ENCODE results near the gene LEMD3. TPM values are rescaled to one million over a fixed set of nuclear protein-coding genes. Genes with fewer than 3 reads are reported as not detected.

Gene LEMD3
- polyA plus RNA-seq, 1 of the 3 experiments (the other 2 are of a cell fraction) = 4.4 TPM

DNA sequence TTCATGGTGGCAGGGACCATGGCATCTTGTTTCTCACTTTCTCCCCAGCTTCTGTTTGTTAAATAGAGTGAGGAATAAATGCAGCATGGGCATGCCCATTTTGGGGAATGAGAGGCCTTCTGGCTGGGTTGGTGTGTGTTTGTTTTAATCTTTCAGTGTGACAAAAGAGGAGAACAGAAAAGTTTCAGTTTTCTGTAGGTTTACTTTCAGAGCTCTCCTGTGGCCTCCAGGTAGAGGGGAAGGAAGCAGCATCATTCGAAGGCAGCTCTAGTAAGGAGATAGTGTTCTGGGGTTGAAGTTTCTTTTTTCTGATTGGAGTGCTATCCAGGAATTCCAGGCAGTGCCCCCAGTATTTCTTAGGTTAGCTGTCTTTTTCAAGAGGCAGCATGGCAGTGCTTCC lies 124.4 kb downstream of the LEMD3 start:
- Histone ChIP-seq H3K27me3 (ENCODE audit: insufficient read depth) (no peaks in the 10 kb centered on the region), H3K9ac (no peak overlapping the region), H3K9me3 (no peaks in the 10 kb centered on the region), H3K4me2 (no peak overlapping the region), H2AFZ (ENCODE audit: low read depth) (no peak overlapping the region), H3K4me1 (ENCODE audit: control insufficient read depth in 1 of 2, insufficient read depth in 2 of 2, low read depth in 1 of 2, low read length in 1 of 2) (no peaks in the 10 kb centered on the region), H3K27ac (ENCODE audit: low read depth in 2 of 2, low read length in 1 of 2) (no peak overlapping the region), H3K36me3 (replicated peaks in 1 of 2; ENCODE audit: control insufficient read depth in 1 of 2, insufficient read depth in 2 of 2, low read length in 1 of 2) (peaks cover 0 to 14% of the 10 kb centered on the region in 2 experiments), H3K4me3 (ENCODE audit: low read depth in 2 of 2, low read length in 1 of 2) (no peak overlapping the region), H4K20me1 (ENCODE audit: insufficient read depth) (0 out of 2 replicates have a peak, but pooled peaks cover 10% of the 10 kb centered on the region), H3K9me2 (no peaks in the 10 kb centered on the region), H3K79me2 (ENCODE audit: insufficient read depth) (peaks cover 98% of the 10 kb centered on the region), H3F3A (replicated peaks; ENCODE audit: insufficient read depth) (no peaks in the 10 kb centered on the region)
- POLR2A ChIA-PET = no interaction called here
- 41% methylated on average over 1 of the region's 1 CpG for WGBS (ENCODE audit: low lambda C conversion rate)
- TF ChIP-seq NRF1 (IDR thresholded peaks at IDR 0.05; ENCODE audit: low read depth, low read length) (no peak), YY1 (IDR thresholded peaks at IDR 0.05; ENCODE audit: low read depth) (no peak), RFX5 (IDR thresholded peaks at IDR 0.05; ENCODE audit: low read length) (no peak), EP300 (IDR thresholded peaks at IDR 0.05; ENCODE audit: borderline replicate concordance in 1 of 2, low read depth in 1 of 2, low read length in 1 of 2) (no peak)
- CTCF ChIA-PET = no interaction called here
- no peak for DNase-seq

DNA sequence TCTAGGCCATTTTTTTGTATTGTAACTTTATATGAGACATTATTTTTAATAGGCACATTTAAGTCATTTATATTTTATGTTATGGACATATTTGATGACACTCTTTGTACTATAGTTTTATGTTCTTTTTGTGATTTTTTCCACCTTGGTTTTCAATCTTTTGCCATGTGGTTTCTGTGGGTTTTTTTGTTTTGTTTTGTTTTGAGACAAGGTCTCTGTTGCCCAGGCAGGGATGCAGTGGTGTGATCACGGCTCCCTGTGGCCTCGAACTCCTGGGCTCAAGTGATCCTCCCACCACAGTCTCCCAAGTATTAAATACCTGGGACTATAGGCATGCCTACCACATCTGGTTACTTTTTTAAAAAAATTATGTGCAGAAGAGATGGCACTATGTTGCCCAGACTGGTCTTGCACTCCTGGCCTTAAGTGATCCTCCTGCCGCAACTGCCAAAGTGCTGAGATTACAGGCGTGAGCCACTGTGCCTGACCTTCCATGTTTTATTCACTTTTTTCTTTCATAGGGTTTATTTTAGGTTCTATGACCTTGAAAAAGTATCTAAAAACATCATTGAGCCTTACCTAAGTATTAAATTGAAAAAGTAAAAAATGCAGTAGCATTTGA lies 125.4 kb downstream of the LEMD3 start:
- no peak for TF ChIP-seq SIN3A (IDR thresholded peaks at IDR 0.05; ENCODE audit: borderline replicate concordance, low read depth, low read length)
- no peak for TF ChIP-seq CHD2 (IDR thresholded peaks at IDR 0.05; ENCODE audit: low read length, partially characterized antibody)
- TF ChIP-seq NRF1 (IDR thresholded peaks at IDR 0.05; ENCODE audit: low read depth, low read length) = no peak
- no peak for TF ChIP-seq TCF12 (IDR thresholded peaks at IDR 0.05)
- TF ChIP-seq, protein P1, sequence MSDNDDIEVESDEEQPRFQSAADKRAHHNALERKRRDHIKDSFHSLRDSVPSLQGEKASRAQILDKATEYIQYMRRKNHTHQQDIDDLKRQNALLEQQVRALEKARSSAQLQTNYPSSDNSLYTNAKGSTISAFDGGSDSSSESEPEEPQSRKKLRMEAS (IDR thresholded peaks at IDR 0.05; ENCODE audit: low read depth) = no peak
- TF ChIP-seq, protein P2, sequence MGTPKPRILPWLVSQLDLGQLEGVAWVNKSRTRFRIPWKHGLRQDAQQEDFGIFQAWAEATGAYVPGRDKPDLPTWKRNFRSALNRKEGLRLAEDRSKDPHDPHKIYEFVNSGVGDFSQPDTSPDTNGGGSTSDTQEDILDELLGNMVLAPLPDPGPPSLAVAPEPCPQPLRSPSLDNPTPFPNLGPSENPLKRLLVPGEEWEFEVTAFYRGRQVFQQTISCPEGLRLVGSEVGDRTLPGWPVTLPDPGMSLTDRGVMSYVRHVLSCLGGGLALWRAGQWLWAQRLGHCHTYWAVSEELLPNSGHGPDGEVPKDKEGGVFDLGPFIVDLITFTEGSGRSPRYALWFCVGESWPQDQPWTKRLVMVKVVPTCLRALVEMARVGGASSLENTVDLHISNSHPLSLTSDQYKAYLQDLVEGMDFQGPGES (IDR thresholded peaks at IDR 0.05; ENCODE audit: low read depth, low read length) = no peak
- TF ChIP-seq JUND (IDR thresholded peaks at IDR 0.05) = no peak
- TF ChIP-seq POLR2AphosphoS5 (IDR thresholded peaks at IDR 0.05; ENCODE audit: low read depth, low read length) = no peak
- no peak for TF ChIP-seq FOSL2 (IDR thresholded peaks at IDR 0.05; ENCODE audit: borderline replicate concordance, low read depth)
- Histone ChIP-seq H3K9me2 (no peaks in the 10 kb centered on the region), H3K4me2 (no peak overlapping the region), H3K9ac (no peak overlapping the region), H3K36me3 (replicated peaks in 1 of 2; ENCODE audit: control insufficient read depth in 1 of 2, insufficient read depth in 2 of 2, low read length in 1 of 2) (peaks cover 0 to 14% of the 10 kb centered on the region in 2 experiments), H3K9me3 (no peaks in the 10 kb centered on the region), H3K4me1 (ENCODE audit: control insufficient read depth in 1 of 2, insufficient read depth in 2 of 2, low read depth in 1 of 2, low read length in 1 of 2) (no peaks in the 10 kb centered on the region), H4K20me1 (ENCODE audit: insufficient read depth) (0 out of 2 replicates have a peak, but pooled peaks cover 10% of the 10 kb centered on the region), H2AFZ (ENCODE audit: low read depth) (no peak overlapping the region), H3K4me3 (ENCODE audit: low read depth in 2 of 2, low read length in 1 of 2) (no peak overlapping the region), H3K27ac (ENCODE audit: low read depth in 2 of 2, low read length in 1 of 2) (no peak overlapping the region), H3K27me3 (ENCODE audit: insufficient read depth) (no peaks in the 10 kb centered on the region), H3F3A (replicated peaks; ENCODE audit: insufficient read depth) (no peaks in the 10 kb centered on the region), H3K79me2 (ENCODE audit: insufficient read depth) (peaks cover 96% of the 10 kb centered on the region)
- CTCF ChIA-PET = no interaction called here
- 64% methylated on average over 4 of the region's 4 CpGs for WGBS (ENCODE audit: low lambda C conversion rate)
- POLR2A ChIA-PET = no interaction called here
- no peak for DNase-seq

Data from SK-N-SH (cell line).